Keratinocyte (primary cell): ENCODE results near the gene FRY. TPM values are rescaled to one million over a fixed set of nuclear protein-coding genes. Genes with fewer than 3 reads are reported as not detected.

Experiments used
- DNase-seq: peaks from one replicate; pipeline ENCODE4 v3.0.0-alpha.2; 2011; ENCODE audit warnings: low read depth, missing footprints, low spot score
- FAIRE-seq: peaks from 2 replicates; lab custom pipeline; 2011; peaks lifted over from hg19 to GRCh38; lab: Jason Lieb, UNC
- H2AFZ ChIP-seq: 2 replicates; pipeline ENCODE4 v1.6.0; 2012; ENCODE audit warnings: low read length, control low read depth, inconsistent platforms; ENCODE audit not compliant: control insufficient read depth
- H3K27ac ChIP-seq: 2 replicates; pipeline ENCODE4 v1.5.1; 2011; ENCODE audit warnings: low read length; ENCODE audit not compliant: control insufficient read depth, insufficient read depth
- H3K27me3 ChIP-seq: 3 replicates; pipeline ENCODE4 v1.6.0; 2011; ENCODE audit warnings: low read length; ENCODE audit not compliant: control insufficient read depth, insufficient read depth; ENCODE audit errors: extremely low read depth
- H3K36me3 ChIP-seq, 2 experiments: 2 replicates in 1 of 2; 3 replicates in 1 of 2; pipeline ENCODE4 v1.5.1; 2011; ENCODE audit warnings: low read length in 2 of 2, mild to moderate bottlenecking in 1 of 2; ENCODE audit not compliant: control insufficient read depth in 2 of 2, insufficient read depth in 2 of 2; ENCODE audit errors: extremely low read depth in 1 of 2
- H3K4me1 ChIP-seq: 3 replicates; pipeline ENCODE4 v1.5.1; 2011; ENCODE audit warnings: low read length; ENCODE audit not compliant: control insufficient read depth, insufficient read depth; ENCODE audit errors: extremely low read depth
- H3K4me2 ChIP-seq: 3 replicates; pipeline ENCODE4 v1.6.0; 2011; ENCODE audit warnings: low read depth, low read length; ENCODE audit not compliant: control insufficient read depth, insufficient read depth; ENCODE audit errors: extremely low read depth
- H3K4me3 ChIP-seq, 3 experiments: fragments of 200-600 bp in 1 of 3; sonication (generic) in 1 of 3; 2 replicates in 2 of 3; 3 replicates in 1 of 3; pipeline ENCODE4 v1.5.1; 2011 to 2016; ENCODE audit warnings: low read length in 3 of 3, mild to moderate bottlenecking in 3 of 3, control low read depth in 2 of 3, inconsistent platforms in 1 of 3, low read depth in 1 of 3, mixed read lengths in 1 of 3, mixed run types in 1 of 3, moderate library complexity in 1 of 3; ENCODE audit not compliant: control insufficient read depth in 2 of 3, insufficient read depth in 2 of 3; ENCODE audit errors: extremely low read depth in 1 of 3
- H3K79me2 ChIP-seq: 2 replicates; pipeline ENCODE4 v1.6.0; 2012; ENCODE audit warnings: low read length; ENCODE audit not compliant: control insufficient read depth, insufficient read depth
- H3K9ac ChIP-seq: 3 replicates; pipeline ENCODE4 v1.6.0; 2011; ENCODE audit warnings: low read length; ENCODE audit not compliant: control insufficient read depth, insufficient read depth; ENCODE audit errors: extremely low read depth
- H3K9me1 ChIP-seq: 3 replicates; pipeline ENCODE4 v1.6.0; 2011; ENCODE audit warnings: low read length; ENCODE audit not compliant: control insufficient read depth, insufficient read depth; ENCODE audit errors: extremely low read depth
- H3K9me3 ChIP-seq: 2 replicates; pipeline ENCODE4 v1.5.1; 2012; ENCODE audit warnings: low read depth, low read length; ENCODE audit not compliant: control insufficient read depth
- H4K20me1 ChIP-seq: 3 replicates; pipeline ENCODE4 v1.6.0; 2011; ENCODE audit warnings: low read length; ENCODE audit not compliant: control insufficient read depth, insufficient read depth; ENCODE audit errors: extremely low read depth
- EZH2 ChIP-seq: IDR thresholded peaks from one replicate; pipeline ENCODE4 v1.6.1; 2012; ENCODE audit warnings: inconsistent platforms, mild to moderate bottlenecking, low read length, moderate library complexity
- dilution Hi-C: fragments of 300-500 bp; cut with MboI; formaldehyde crosslinking; loops from one replicate; pipeline ENCODE4 v1.7.0; 2020; ENCODE audit warnings: low sequenced_read_pairs; ENCODE audit not compliant: extremely low pct_ligation_motif_present
- polyA plus RNA-seq, 5 experiments: library from polyadenylated mRNA; depleted of rRNA in 3 of 5; stranded (reverse) in 3 of 5; stranded (forward) in 1 of 5; unstranded in 1 of 5; fragments of >200 nt; gene quantifications; 1 replicate in 1 of 5; 2 replicates in 3 of 5; 3 replicates in 1 of 5; pipeline versions ENCODE4 v1.2.1 to v1.2.3, GENCODE V29; 2011 to 2012; ENCODE audit warnings: missing spikeins in 2 of 5, low read depth in 1 of 5, low replicate concordance in 1 of 5
- TF ChIP-seq, protein P1 (sequence below), 3 experiments: IDR thresholded peaks in 1 of 3; conservative IDR thresholded peaks in 1 of 3; optimal IDR thresholded peaks in 1 of 3; 2 replicates in 2 of 3; 3 replicates in 1 of 3; pipeline versions ENCODE3 to v1.5.1; 2011; ENCODE audit warnings: low read length in 3 of 3, mild to moderate bottlenecking in 3 of 3, moderate library complexity in 2 of 3, control low read depth in 1 of 3, inconsistent platforms in 1 of 3; ENCODE audit not compliant: insufficient read depth in 2 of 3; ENCODE audit errors: extremely low read depth in 1 of 3

The FRY gene
- polyA plus RNA-seq, 1 donor (not counting 4 experiments of a cell fraction or from before 2014, with no cell fraction given): 0.80 TPM

DNA sequence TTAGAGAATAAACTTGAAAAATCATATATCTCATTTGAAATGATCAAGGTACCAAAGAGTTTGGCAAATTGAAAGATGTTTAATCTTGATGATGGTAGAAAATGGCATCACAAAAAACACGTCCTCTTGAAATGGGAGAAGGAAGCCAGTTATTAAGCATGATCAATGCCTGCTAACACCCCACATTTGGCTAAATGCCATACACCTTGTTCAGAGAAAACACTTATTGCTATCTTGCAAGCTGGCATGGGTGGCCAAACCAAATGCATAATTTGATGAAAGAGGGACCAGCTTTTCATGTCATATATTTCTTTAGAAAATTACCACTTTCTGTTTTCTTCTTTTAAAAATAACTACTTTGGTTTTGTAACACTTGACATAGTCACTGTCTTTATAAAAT lies 142.3 kb downstream of the FRY start:
- Histone ChIP-seq H3K9me1 (no peaks in the 10 kb centered on the region), H3K4me2 (no peak overlapping the region), H3K27me3 (no peaks in the 10 kb centered on the region), H3K4me3 (no peak overlapping the region), H3K9me3 (no peaks in the 10 kb centered on the region), H4K20me1 (no peaks in the 10 kb centered on the region), H3K9ac (no peak overlapping the region), H3K27ac (no peak overlapping the region), H2AFZ (no peak overlapping the region), H3K4me1 (no peaks in the 10 kb centered on the region), H3K36me3 (no peaks in the 10 kb centered on the region), H3K79me2 (no peaks in the 10 kb centered on the region)
- TF ChIP-seq, protein P1, sequence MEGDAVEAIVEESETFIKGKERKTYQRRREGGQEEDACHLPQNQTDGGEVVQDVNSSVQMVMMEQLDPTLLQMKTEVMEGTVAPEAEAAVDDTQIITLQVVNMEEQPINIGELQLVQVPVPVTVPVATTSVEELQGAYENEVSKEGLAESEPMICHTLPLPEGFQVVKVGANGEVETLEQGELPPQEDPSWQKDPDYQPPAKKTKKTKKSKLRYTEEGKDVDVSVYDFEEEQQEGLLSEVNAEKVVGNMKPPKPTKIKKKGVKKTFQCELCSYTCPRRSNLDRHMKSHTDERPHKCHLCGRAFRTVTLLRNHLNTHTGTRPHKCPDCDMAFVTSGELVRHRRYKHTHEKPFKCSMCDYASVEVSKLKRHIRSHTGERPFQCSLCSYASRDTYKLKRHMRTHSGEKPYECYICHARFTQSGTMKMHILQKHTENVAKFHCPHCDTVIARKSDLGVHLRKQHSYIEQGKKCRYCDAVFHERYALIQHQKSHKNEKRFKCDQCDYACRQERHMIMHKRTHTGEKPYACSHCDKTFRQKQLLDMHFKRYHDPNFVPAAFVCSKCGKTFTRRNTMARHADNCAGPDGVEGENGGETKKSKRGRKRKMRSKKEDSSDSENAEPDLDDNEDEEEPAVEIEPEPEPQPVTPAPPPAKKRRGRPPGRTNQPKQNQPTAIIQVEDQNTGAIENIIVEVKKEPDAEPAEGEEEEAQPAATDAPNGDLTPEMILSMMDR (optimal IDR thresholded peaks at IDR 0.05 in 1 of 3, IDR thresholded peaks at IDR 0.05 in 1 of 3, conservative IDR thresholded peaks at IDR 0.05 in 1 of 3; ENCODE audit: extremely low read depth in 1 of 3, insufficient read depth in 2 of 3, low read length in 3 of 3): no peak
- TF ChIP-seq EZH2: no peak
- dilution Hi-C loops: no loop called here
- DNase-seq (no peak), FAIRE-seq (no peak)

DNA sequence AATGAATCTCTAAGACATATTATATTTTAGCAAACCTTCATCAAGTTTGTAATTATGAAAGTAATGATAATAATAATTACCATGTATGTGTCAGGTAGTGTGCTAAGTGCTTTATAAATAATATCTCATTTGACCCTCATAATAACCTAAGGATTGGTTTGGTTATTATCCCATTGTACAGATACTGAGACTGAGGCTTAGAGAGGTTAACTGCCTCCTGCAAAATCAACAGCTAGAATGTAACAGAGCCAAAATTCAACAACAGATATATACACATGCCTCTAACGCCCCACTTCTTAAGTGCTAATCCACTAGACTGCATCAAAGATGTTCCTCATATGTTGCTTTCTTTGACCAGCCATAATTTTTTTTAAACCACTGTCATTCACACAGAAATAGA lies 142.8 kb downstream of the FRY start:
- FAIRE-seq (no peak), DNase-seq (no peak)
- H3K9me1 ChIP-seq: no peaks in the 10 kb centered on the region
- TF ChIP-seq, protein P1 (optimal IDR thresholded peaks at IDR 0.05 in 1 of 3, IDR thresholded peaks at IDR 0.05 in 1 of 3, conservative IDR thresholded peaks at IDR 0.05 in 1 of 3; ENCODE audit: extremely low read depth in 1 of 3, insufficient read depth in 2 of 3, low read length in 3 of 3): no peak
- no peak for TF ChIP-seq EZH2
- no peaks in the 10 kb centered on the region for H3K27me3 ChIP-seq
- no peaks in the 10 kb centered on the region for H3K79me2 ChIP-seq
- no peak overlapping the region for H3K4me2 ChIP-seq
- no peaks in the 10 kb centered on the region for H3K4me1 ChIP-seq
- H3K9me3 ChIP-seq: no peaks in the 10 kb centered on the region
- dilution Hi-C loops: no loop called here
- no peaks in the 10 kb centered on the region for H4K20me1 ChIP-seq
- H3K4me3 ChIP-seq: no peak overlapping the region
- no peak overlapping the region for H2AFZ ChIP-seq
- H3K27ac ChIP-seq: no peak overlapping the region
- H3K9ac ChIP-seq: no peak overlapping the region
- no peaks in the 10 kb centered on the region for H3K36me3 ChIP-seq
